Measurements from ENCODE around the gene DHX8. TPM values are rescaled to one million over a fixed set of nuclear protein-coding genes. Genes with fewer than 3 reads are reported as not detected.
"Not testable (repeated sequence)": the region's sequence is repeated elsewhere in the genome, so short reads cannot be mapped to it uniquely, and the experiment has no call there.

Gene DHX8
- total and polyA plus RNA-seq, 2 of the 4 experiments (the other 2 are of a cell fraction) = 21.8 to 50.0 TPM

DNA sequence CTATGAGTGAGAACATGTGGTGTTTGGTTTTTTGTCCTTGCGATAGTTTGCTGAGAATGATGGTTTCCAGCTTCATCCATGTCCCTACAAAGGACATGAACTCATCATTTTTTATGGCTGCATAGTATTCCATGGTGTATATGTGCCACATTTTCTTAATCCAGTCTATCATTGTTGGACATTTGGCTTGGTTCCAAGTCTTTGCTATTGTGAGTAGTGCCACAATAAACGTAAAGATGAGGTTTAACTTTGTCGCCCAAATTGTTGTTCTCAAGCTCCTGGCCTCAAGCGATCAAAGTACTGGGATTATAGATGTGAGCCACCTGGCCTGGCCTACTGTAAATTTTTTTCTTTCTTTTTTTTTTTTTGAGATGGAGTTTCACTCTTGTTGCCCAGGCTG lies 21.2 kb upstream of the DHX8 start:
- H3K4ac ChIP-seq (ENCODE audit: low read depth, low read length); H2BK15ac ChIP-seq (ENCODE audit: low read depth, low read length); H2BK20ac ChIP-seq (ENCODE audit: low read depth, low read length); H3K36me3 ChIP-seq (ENCODE audit: control insufficient read depth, insufficient read depth, low read length); H4K8ac ChIP-seq (ENCODE audit: low read depth in 2 of 2, low read length in 2 of 2); H3K9ac ChIP-seq (ENCODE audit: low read depth, low read length); H3K4me3 ChIP-seq (ENCODE audit: insufficient read depth, low read depth, low read length); H3K9me3 ChIP-seq (ENCODE audit: control insufficient read depth, insufficient read depth, low read length); H3K9me1 ChIP-seq (ENCODE audit: insufficient read depth, low read length); H3K4me2 ChIP-seq (ENCODE audit: low read depth, low read length); POLR2A ChIA-PET (ENCODE audit: unreplicated experiment); H4K5ac ChIP-seq (ENCODE audit: low read depth, low read length); H4K20me1 ChIP-seq (ENCODE audit: insufficient read depth, low read length); H2BK120ac ChIP-seq (ENCODE audit: low read depth, low read length); H3K27ac ChIP-seq (ENCODE audit: insufficient read depth, low read length); H3K4me1 ChIP-seq (ENCODE audit: control insufficient read depth, insufficient read depth, low read length); in situ Hi-C loops (cut with MboI; ENCODE audit: low sequenced_read_pairs); BruUV-seq (replicated peaks); H3K18ac ChIP-seq (ENCODE audit: low read depth, low read length); H4K91ac ChIP-seq (ENCODE audit: insufficient read depth, low read depth, low read length); ATAC-seq (ENCODE audit: low read depth); H3K23ac ChIP-seq (ENCODE audit: low read depth, low read length); H2BK5ac ChIP-seq (ENCODE audit: low read depth, low read length, poor library complexity, severe bottlenecking); H3K79me1 ChIP-seq (ENCODE audit: low read depth in 1 of 2, low read length in 2 of 2); H3K27me3 ChIP-seq (ENCODE audit: control insufficient read depth, insufficient read depth, low read length); H2AFZ ChIP-seq (replicated peaks; ENCODE audit: low read length, poor library complexity); dilution Hi-C loops (cut with HindIII; ENCODE audit: low sequenced_read_pairs, unreplicated experiment); intact Hi-C loops (cut with micrococcal nuclease); H3K14ac ChIP-seq (replicated peaks; ENCODE audit: low read depth, low read length); H2AK5ac ChIP-seq (ENCODE audit: low read depth, low read length); H2AK9ac ChIP-seq (replicated peaks; ENCODE audit: low read depth, low read length, poor library complexity); H3K56ac ChIP-seq (ENCODE audit: extremely low read depth, insufficient read depth, low read length); DNase-seq: not testable (repeated sequence)
- CTCF ChIA-PET = interaction anchor here (0.7 kb wide), 1 partner anchor 263 kb away, joined by 3 read pairs; no protein-coding TSS in a partner anchor
- 100% methylated on average over 2 of the region's 4 CpGs; no CpG with 5 or more reads in 1 of the 2 experiments for WGBS, 2 experiments (ENCODE audit: extremely low coverage in 2 of 2, insufficient read length in 1 of 2)
